ENCODE measurements around the gene AKT2.

Gene AKT2

GRCh38 chr19:40235238-40236025, 49.7 kb downstream of the AKT2 start:
- DNase-seq (ENCODE audit: low spot score) = no peak

DNA sequence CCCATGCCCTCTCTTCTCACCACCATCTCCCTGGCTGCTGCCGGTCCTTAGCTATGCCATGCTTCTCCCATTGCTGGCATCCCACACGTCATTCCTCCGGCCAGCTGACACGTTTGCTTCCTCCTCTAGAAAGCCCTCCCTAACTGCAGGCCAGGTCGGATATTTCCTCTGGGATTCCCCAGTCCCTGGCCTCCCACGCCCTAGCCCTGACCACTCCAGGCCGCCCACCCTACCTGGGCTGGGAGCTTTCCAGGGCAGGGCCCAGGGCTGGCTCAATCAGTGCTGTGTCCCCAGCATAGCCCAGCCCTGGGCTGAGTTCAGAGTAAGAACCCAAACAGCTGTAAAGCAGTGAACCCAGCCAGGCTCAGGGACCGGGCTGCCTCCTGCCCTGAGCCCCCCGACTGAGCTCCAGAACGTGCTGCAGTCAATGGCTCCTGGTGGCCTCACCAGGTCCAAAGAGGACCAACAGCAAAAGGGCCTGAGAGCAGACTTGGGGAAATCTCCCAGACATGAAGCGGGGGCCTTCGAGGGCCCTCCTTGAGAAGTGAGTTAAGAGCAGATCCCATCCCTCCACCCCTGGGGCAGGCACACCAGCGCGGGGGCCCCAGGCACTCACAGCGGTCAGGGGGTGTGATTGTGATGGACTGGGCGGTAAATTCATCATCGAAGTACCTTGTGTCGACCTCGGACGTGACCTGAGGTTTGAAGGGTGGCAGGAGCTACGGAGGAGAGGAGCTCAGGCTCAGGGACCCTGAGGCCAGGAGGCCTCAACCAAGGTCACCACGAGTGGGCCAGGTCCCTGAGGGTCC, 50.5 kb downstream of the AKT2 start:
- no peak for DNase-seq (ENCODE audit: low spot score)

DNA sequence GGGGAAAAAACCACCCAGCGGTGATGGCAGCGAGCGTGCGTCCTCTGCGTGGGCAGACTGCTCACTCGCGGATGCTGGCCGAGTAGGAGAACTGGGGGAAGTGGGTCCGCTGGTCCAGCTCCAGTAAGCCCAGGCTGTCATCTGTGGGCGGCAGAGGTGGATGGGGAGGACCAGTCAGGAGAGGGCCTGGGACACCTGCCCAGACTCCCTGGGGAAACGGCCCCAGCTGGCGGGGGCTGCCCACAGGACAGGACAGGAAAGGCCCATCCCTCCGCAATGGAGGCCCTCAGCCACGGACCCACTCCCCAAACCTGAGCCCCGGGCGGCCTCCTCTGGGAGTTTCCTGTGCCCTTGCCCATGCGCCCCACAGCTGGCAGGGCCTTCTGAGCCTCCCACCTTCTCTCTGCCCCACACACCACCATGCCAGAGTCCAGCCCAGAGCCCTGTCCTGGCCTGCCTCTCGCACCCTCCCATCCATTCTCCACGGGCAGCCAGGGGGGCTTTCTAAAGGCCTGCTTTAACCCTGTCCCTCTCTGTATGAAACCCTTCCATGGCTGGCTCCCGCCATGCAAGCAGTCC, 51.2 kb downstream of the AKT2 start:
- no peak for DNase-seq (ENCODE audit: low spot score)

DNA sequence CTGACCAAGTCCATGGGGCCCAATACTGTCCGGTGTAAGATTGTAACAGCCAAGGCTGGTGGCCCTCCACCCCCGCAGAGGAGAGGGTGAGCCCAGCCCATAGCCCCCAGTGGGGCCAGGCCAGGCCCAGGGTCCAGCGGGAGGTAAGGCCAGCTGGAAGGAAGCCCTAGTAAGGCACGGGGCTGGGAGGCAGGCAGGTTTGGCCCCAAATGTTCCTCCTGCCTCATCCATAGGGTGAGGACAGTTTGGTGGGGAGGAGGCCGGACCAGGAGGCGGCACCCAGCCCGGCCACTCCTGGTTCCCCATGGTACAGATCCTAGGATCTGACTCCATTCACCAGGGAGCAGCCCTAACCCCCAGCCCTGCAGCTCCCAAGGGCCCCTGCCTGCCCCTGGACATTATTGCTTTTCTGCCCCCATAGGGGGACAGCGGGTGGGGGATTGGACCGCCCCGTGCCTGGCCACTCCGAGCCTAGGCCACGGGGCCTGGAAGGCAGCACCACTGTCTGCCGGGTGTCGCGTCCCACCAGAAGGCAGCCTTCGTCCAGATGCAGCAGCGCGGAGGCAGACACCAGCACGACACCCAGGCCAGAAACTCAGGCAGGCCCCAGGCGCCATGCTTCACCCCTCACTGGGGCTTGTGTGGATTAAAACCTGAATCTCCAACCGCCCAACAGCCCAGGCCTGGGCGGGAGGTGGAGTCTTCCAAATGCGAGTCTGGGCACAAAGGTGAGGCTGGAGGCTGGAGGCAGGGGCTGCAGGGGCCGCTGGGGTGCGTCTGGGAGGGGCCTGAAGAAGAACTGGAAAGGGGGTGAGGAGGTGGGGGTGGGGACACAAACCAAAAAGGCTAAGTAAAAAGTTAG, 52.0 kb downstream of the AKT2 start:
- no peak for DNase-seq (ENCODE audit: low spot score)

GRCh38 chr19:40232479-40232878, 52.7 kb downstream of the AKT2 start:
- DNase-seq (ENCODE audit: low spot score) = no peak

- no peak for DNase-seq (ENCODE audit: low spot score)
Observed at GRCh38 chr19:40231544-40232424, 53.4 kb downstream of the AKT2 start.

DNA sequence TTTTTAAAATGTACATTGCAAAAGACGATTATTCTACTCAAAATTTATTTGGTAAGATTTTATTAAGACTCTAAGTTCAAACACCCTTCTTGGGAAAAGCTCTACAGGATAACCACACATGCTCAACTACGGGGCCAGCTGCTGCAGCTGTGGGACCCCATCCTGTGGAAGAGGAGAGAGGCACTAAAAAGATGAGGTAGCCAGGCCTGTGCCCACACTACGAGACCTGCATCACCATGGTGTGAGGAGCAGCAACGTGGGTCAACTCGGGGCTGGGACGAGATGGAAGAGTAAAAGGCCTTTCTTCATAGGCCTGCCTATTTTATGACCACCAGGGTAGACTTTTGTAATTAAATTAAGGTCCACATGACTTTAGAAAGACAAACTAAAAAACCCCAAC, 54.1 kb downstream of the AKT2 start:
- no peak for DNase-seq (ENCODE audit: low spot score)

DNA sequence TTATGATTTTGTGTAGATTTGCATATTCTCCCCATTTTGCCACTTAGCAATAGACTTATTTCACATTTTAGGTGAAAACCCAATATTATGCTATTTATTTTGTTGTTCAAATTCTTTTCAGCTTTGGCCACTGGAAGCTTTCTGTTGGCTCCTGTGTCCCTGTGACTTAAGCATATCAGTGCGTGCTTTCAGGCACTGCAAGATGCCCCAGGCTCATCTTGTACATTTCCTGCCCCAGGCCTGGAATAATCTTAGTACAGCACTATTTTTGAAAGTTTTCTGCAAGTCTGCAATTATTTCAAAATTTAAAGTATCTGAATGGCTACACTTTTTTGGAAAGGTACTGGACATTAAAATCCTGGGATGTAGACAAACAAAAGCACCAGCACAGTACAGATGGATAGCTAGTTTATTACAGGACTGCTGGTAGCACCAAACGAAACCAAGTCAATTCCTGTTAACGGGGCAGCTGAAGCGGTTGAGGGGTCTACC, 55.2 kb downstream of the AKT2 start:
- DNase-seq (ENCODE audit: low spot score) = no peak

GRCh38 chr19:40229484-40229883, 55.7 kb downstream of the AKT2 start:
- no peak for DNase-seq (ENCODE audit: low spot score)

DNA sequence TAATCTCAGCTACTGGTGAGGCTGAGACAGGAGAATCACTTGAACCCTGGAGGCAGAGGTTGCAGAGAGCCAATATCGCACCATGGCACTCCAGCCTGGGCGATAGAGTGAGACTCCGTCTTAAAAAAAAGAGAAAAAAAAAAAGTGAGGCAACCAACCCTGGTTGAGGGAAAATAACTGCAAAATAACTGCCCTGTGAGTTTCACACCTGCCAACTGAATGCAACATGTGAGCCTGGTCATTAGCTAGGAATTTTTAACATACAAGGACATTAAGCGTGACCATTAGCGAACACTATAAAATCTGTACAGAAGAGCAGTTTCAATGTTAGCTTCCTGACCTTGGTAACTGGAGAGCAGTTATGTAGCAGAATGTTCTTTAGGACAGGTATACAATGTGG, 56.3 kb downstream of the AKT2 start:
- no peak for DNase-seq (ENCODE audit: low spot score)

- no peak for DNase-seq (ENCODE audit: low spot score)
Observed at GRCh38 chr19:40228346-40228745, 56.8 kb downstream of the AKT2 start.

GRCh38 chr19:40225440-40226305, 59.5 kb downstream of the AKT2 start:
- DNase-seq (ENCODE audit: low spot score) = no peak

GRCh38 chr19:40224342-40225150, 60.6 kb downstream of the AKT2 start:
- DNase-seq (ENCODE audit: low spot score) = no peak

GRCh38 chr19:40223135-40223822, 61.9 kb downstream of the AKT2 start:
- DNase-seq (ENCODE audit: low spot score) = no peak

DNA sequence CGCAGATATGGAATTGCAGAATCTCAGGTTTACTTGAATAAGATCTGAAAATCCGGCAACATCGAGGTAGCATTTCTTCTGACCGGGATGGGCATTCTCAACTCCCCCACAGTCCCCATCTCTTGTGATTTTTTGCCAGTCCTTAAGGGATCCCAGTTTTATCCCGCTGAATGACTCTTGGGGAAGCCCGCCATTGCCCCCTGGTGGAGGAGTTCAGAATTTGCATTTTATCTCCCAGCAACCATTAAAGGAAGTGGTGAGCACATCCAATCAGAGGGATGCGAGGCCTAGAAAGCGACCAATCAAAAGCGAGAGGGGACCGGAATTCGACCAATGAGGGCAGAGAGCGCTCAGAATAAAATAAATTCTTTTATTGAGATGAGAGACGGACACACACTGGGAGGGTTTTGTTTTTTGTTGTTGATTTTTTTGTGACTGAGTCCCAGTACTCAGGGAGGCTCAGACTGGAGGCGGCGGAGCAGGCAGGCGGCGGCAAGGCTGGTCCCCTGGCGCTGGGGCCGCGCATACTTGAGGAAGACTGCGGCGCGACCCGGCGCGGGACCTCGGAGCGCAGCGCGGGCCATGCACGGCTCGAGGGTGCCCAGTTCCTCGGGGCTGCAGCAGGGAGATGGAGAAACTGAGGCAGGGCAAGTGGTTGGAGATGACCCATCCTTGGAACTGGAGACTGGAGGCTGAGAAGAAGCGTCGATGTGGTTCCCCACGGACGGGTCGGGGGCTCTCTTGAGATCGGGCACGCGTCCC, 63.1 kb downstream of the AKT2 start:
- peak; percentile 97 for DNase-seq (ENCODE audit: low spot score)

DNA sequence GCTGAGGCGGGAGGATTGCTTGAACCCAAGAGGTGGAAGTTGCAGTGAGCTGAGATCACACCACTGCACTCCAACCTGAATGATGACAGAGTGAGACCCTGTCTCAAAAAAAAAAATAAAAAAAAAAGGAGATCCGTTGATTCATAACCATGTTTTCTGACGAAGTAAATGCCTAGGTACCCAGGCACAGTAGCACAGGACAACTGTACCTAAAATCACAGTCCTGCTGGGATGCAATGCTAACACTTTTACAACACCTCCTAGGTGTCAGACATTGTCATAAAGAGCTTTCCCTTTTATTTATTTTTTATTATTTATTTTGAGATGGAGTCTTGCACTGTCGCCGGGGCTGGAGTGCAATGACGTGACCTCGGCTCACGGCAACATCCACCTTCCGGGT, 64.5 kb downstream of the AKT2 start:
- DNase-seq (ENCODE audit: low spot score) = no peak

DNA sequence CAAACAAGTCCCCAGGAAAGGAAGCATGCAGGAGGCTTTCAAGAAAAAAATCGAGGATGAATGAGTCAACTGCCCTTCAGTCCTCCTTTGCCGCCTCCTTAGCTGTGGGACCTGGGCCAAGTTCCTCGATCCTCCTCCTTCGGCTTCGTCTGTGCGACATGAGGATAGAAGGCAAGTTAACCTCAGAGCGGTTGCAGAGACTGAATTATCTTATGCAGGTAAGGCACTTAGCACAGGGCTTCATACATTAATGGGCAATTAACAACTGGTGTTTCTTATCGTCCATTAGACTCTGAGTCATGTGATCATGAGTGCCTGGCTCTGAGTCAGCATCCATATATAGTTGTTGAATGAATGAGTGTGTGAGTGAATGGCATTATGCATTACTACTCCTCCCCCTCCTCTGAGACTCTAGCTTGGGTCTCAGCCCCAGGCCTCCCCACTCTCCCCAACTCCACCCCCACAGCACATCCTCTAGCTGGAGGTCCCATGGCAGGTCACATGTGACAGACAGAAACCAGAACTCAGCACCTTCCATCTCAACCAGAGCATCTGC, 65.3 kb downstream of the AKT2 start:
- DNase-seq (ENCODE audit: low spot score) = no peak

Measured in pons (tissue), 1 donor.